HG03520 (cell line): ENCODE results near the gene IGIP.

Experiments
- ATAC-seq: cut with Tn5 transposase; IDR thresholded peaks from one replicate; pipeline ENCODE4 v1.9.1; 2021; ENCODE audit warnings: mild to moderate bottlenecking, moderate library complexity; ENCODE audit not compliant: unreplicated experiment

The IGIP gene

GRCh38 chr5:140162275-140162674 is 36.5 kb downstream of the IGIP start:
- no peak for ATAC-seq

- ATAC-seq: no peak
Measured at GRCh38 chr5:140162781-140163180, 37.0 kb downstream of the IGIP start.

GRCh38 chr5:140165101-140165922 is 39.6 kb downstream of the IGIP start:
- no peak for ATAC-seq

GRCh38 chr5:140165923-140166270 is 40.2 kb downstream of the IGIP start:
- no peak for ATAC-seq

GRCh38 chr5:140166911-140167310 is 41.2 kb downstream of the IGIP start:
- ATAC-seq: no peak

GRCh38 chr5:140168371-140168770 is 42.6 kb downstream of the IGIP start:
- no peak for ATAC-seq

GRCh38 chr5:140169410-140169809 is 43.7 kb downstream of the IGIP start:
- no peak for ATAC-seq

- no peak for ATAC-seq
Measured at GRCh38 chr5:140172483-140172882, 46.7 kb downstream of the IGIP start.

GRCh38 chr5:140174014-140174413 is 48.3 kb downstream of the IGIP start:
- no peak for ATAC-seq

GRCh38 chr5:140174465-140175366 is 49.0 kb downstream of the IGIP start, which contains the start of gene CYSTM1:
Gene CYSTM1, plus strand, starts transcription at chr5:140175188. Its CDS starts 19,278 bp downstream, at chr5:140194466.
- peak; percentile 94 for ATAC-seq

- peak; percentile 38 for ATAC-seq
Measured at GRCh38 chr5:140175367-140176030, 49.8 kb downstream of the IGIP start.

- ATAC-seq: no peak
Measured at GRCh38 chr5:140176031-140176387, 50.3 kb downstream of the IGIP start.

GRCh38 chr5:140178086-140178410 is 52.3 kb downstream of the IGIP start:
- no peak for ATAC-seq

GRCh38 chr5:140178482-140179116 is 52.9 kb downstream of the IGIP start:
- no peak for ATAC-seq
